ENCODE data around the gene TMEM143.

The TMEM143 gene

GRCh38 chr19:48365602-48366001 lies 1.9 kb upstream of the TMEM143 start:
- TF ChIP-seq SUZ12 (IDR thresholded peaks at IDR 0.05; ENCODE audit: extremely low read depth, insufficient read depth, insufficient read length) (no peak), YY1 (IDR thresholded peaks at IDR 0.05; ENCODE audit: insufficient read depth, insufficient read length) (no peak), ZNF274 (IDR thresholded peaks at IDR 0.05; ENCODE audit: low read depth, low read length) (no peak)
- no peak overlapping the region for H3K9ac ChIP-seq (ENCODE audit: insufficient read length, low read depth)
- no peak overlapping the region for H3K4me3 ChIP-seq (ENCODE audit: insufficient read length, low read depth)
- DNase-seq (ENCODE audit: low read depth, low spot score) = no peak
- peaks cover 2% of the 10 kb centered on the region for H3K4me1 ChIP-seq (ENCODE audit: insufficient read depth, insufficient read length)
- H3K27me3 ChIP-seq (ENCODE audit: insufficient read depth, insufficient read length) = peaks cover 8% of the 10 kb centered on the region
- no peaks in the 10 kb centered on the region for H3K36me3 ChIP-seq (ENCODE audit: insufficient read depth, insufficient read length, low read length)
- peaks cover 6% of the 10 kb centered on the region; the same call in 1 of the 2 replicates for H3K9me3 ChIP-seq (ENCODE audit: insufficient read depth, low read length)

GRCh38 chr19:48364598-48365348 lies 1.0 kb upstream of the TMEM143 start:
- Histone ChIP-seq H3K36me3 (ENCODE audit: insufficient read depth, insufficient read length, low read length) (no peaks in the 10 kb centered on the region), H3K9me3 (ENCODE audit: insufficient read depth, low read length) (peaks cover 6% of the 10 kb centered on the region; the same call in 1 of the 2 replicates), H3K4me1 (ENCODE audit: insufficient read depth, insufficient read length) (peaks cover 2% of the 10 kb centered on the region), H3K4me3 (ENCODE audit: insufficient read length, low read depth) (no peak overlapping the region), H3K27me3 (ENCODE audit: insufficient read depth, insufficient read length) (peaks cover 8% of the 10 kb centered on the region), H3K9ac (ENCODE audit: insufficient read length, low read depth) (no peak overlapping the region)
- no peak for TF ChIP-seq ZNF274 (IDR thresholded peaks at IDR 0.05; ENCODE audit: low read depth, low read length)
- TF ChIP-seq YY1 (IDR thresholded peaks at IDR 0.05; ENCODE audit: insufficient read depth, insufficient read length) = no peak
- DNase-seq (ENCODE audit: low read depth, low spot score) = no peak

- TF ChIP-seq YY1 (IDR thresholded peaks at IDR 0.05; ENCODE audit: insufficient read depth, insufficient read length) = no peak
- TF ChIP-seq ZNF274 (IDR thresholded peaks at IDR 0.05; ENCODE audit: low read depth, low read length) = no peak
- TF ChIP-seq SUZ12 (IDR thresholded peaks at IDR 0.05; ENCODE audit: extremely low read depth, insufficient read depth, insufficient read length) = no peak
- Histone ChIP-seq H3K36me3 (ENCODE audit: insufficient read depth, insufficient read length, low read length) (no peaks in the 10 kb centered on the region), H3K27me3 (ENCODE audit: insufficient read depth, insufficient read length) (peaks cover 8% of the 10 kb centered on the region), H3K9ac (ENCODE audit: insufficient read length, low read depth) (peak overlapping the region; percentile 93), H3K9me3 (ENCODE audit: insufficient read depth, low read length) (peaks cover 6% of the 10 kb centered on the region; the same call in 1 of the 2 replicates), H3K4me3 (ENCODE audit: insufficient read length, low read depth) (peak overlapping the region; percentile 75), H3K4me1 (ENCODE audit: insufficient read depth, insufficient read length) (no peaks in the 10 kb centered on the region)
- no peak for DNase-seq (ENCODE audit: low read depth, low spot score)
Observed at GRCh38 chr19:48363500-48363809, 285 bp downstream of the TMEM143 start.

- no peaks in the 10 kb centered on the region for H3K36me3 ChIP-seq (ENCODE audit: insufficient read depth, insufficient read length, low read length)
- H3K4me1 ChIP-seq (ENCODE audit: insufficient read depth, insufficient read length) = no peaks in the 10 kb centered on the region
- H3K9ac ChIP-seq (ENCODE audit: insufficient read length, low read depth) = peak overlapping the region; percentile 93
- no peak for TF ChIP-seq ZNF274 (IDR thresholded peaks at IDR 0.05; ENCODE audit: low read depth, low read length)
- no peak for TF ChIP-seq YY1 (IDR thresholded peaks at IDR 0.05; ENCODE audit: insufficient read depth, insufficient read length)
- TF ChIP-seq SUZ12 (IDR thresholded peaks at IDR 0.05; ENCODE audit: extremely low read depth, insufficient read depth, insufficient read length) = no peak
- peaks cover 6% of the 10 kb centered on the region; the same call in 1 of the 2 replicates for H3K9me3 ChIP-seq (ENCODE audit: insufficient read depth, low read length)
- H3K27me3 ChIP-seq (ENCODE audit: insufficient read depth, insufficient read length) = peaks cover 8% of the 10 kb centered on the region
- H3K4me3 ChIP-seq (ENCODE audit: insufficient read length, low read depth) = peak overlapping the region; percentile 75
- DNase-seq (ENCODE audit: low read depth, low spot score) = peak; percentile 79
Observed at GRCh38 chr19:48362716-48363499, 832 bp downstream of the TMEM143 start.

GRCh38 chr19:48361912-48362311 lies 1.8 kb downstream of the TMEM143 start:
- TF ChIP-seq ZNF274 (IDR thresholded peaks at IDR 0.05; ENCODE audit: low read depth, low read length) = no peak
- no peak for TF ChIP-seq SUZ12 (IDR thresholded peaks at IDR 0.05; ENCODE audit: extremely low read depth, insufficient read depth, insufficient read length)
- no peak for TF ChIP-seq YY1 (IDR thresholded peaks at IDR 0.05; ENCODE audit: insufficient read depth, insufficient read length)
- peaks cover 6% of the 10 kb centered on the region; the same call in 1 of the 2 replicates for H3K9me3 ChIP-seq (ENCODE audit: insufficient read depth, low read length)
- no peaks in the 10 kb centered on the region for H3K36me3 ChIP-seq (ENCODE audit: insufficient read depth, insufficient read length, low read length)
- no peak for DNase-seq (ENCODE audit: low read depth, low spot score)
- no peaks in the 10 kb centered on the region for H3K4me1 ChIP-seq (ENCODE audit: insufficient read depth, insufficient read length)
- no peak overlapping the region for H3K9ac ChIP-seq (ENCODE audit: insufficient read length, low read depth)
- peaks cover 8% of the 10 kb centered on the region for H3K27me3 ChIP-seq (ENCODE audit: insufficient read depth, insufficient read length)
- H3K4me3 ChIP-seq (ENCODE audit: insufficient read length, low read depth) = no peak overlapping the region

- Histone ChIP-seq H3K9me3 (ENCODE audit: insufficient read depth, low read length) (no peaks in the 10 kb centered on the region), H3K9ac (ENCODE audit: insufficient read length, low read depth) (no peak overlapping the region), H3K4me1 (ENCODE audit: insufficient read depth, insufficient read length) (no peaks in the 10 kb centered on the region), H3K27me3 (ENCODE audit: insufficient read depth, insufficient read length) (no peaks in the 10 kb centered on the region), H3K36me3 (ENCODE audit: insufficient read depth, insufficient read length, low read length) (no peaks in the 10 kb centered on the region), H3K4me3 (ENCODE audit: insufficient read length, low read depth) (no peak overlapping the region)
- no peak for DNase-seq (ENCODE audit: low read depth, low spot score)
- TF ChIP-seq ZNF274 (IDR thresholded peaks at IDR 0.05; ENCODE audit: low read depth, low read length) = no peak
- TF ChIP-seq SUZ12 (IDR thresholded peaks at IDR 0.05; ENCODE audit: extremely low read depth, insufficient read depth, insufficient read length) = no peak
- TF ChIP-seq YY1 (IDR thresholded peaks at IDR 0.05; ENCODE audit: insufficient read depth, insufficient read length) = no peak
Observed at GRCh38 chr19:48359123-48359522, 4.6 kb downstream of the TMEM143 start.

GRCh38 chr19:48355365-48355954 lies 8.3 kb downstream of the TMEM143 start:
- no peak for TF ChIP-seq SUZ12 (IDR thresholded peaks at IDR 0.05; ENCODE audit: extremely low read depth, insufficient read depth, insufficient read length)
- no peak for TF ChIP-seq ZNF274 (IDR thresholded peaks at IDR 0.05; ENCODE audit: low read depth, low read length)
- no peak for TF ChIP-seq YY1 (IDR thresholded peaks at IDR 0.05; ENCODE audit: insufficient read depth, insufficient read length)
- H3K9me3 ChIP-seq (ENCODE audit: insufficient read depth, low read length) = no peaks in the 10 kb centered on the region
- H3K4me1 ChIP-seq (ENCODE audit: insufficient read depth, insufficient read length) = no peaks in the 10 kb centered on the region
- H3K27me3 ChIP-seq (ENCODE audit: insufficient read depth, insufficient read length) = no peaks in the 10 kb centered on the region
- H3K9ac ChIP-seq (ENCODE audit: insufficient read length, low read depth) = peak overlapping the region; percentile 42
- no peaks in the 10 kb centered on the region for H3K36me3 ChIP-seq (ENCODE audit: insufficient read depth, insufficient read length, low read length)
- DNase-seq (ENCODE audit: low read depth, low spot score) = no peak
- no peak overlapping the region for H3K4me3 ChIP-seq (ENCODE audit: insufficient read length, low read depth)

Data from NT2/D1 (cell line).